HG03439 (cell line): ENCODE results near the gene CACNG8.
"Not testable (repeated sequence)": the region's sequence is repeated elsewhere in the genome, so short reads cannot be mapped to it uniquely, and the experiment has no call there.

Source experiments
- ATAC-seq: cut with Tn5 transposase; IDR thresholded peaks from one replicate; pipeline ENCODE4 v1.9.1; 2021; ENCODE audit warnings: mild to moderate bottlenecking, moderate library complexity; ENCODE audit not compliant: unreplicated experiment

Gene CACNG8

DNA sequence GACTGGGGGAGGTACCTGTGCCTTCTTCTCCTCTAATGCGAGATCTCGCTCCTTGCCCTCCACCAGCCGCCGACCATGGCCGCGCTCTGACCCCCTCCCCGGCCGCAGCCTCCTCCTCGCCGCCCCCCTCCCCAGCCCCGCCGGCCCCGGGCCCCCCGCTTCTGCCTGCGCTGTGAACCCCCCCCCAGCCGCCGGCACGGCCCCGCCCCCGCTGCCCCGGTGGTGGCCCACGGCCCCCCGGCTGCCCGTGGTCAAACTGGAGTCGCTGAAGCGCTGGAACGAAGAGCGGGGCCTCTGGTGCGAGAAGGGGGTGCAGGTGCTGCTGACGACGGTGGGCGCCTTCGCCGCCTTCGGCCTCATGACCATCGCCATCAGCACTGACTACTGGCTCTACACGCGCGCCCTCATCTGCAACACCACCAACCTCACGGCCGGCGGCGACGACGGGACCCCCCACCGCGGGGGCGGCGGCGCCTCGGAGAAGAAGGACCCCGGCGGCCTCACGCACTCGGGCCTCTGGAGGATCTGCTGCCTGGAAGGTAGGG lies at the start of gene CACNG8:
Gene CACNG8 (plus strand): TSS at position 51 of the 545 bp plus-strand sequence.
- ATAC-seq, result no peak

DNA sequence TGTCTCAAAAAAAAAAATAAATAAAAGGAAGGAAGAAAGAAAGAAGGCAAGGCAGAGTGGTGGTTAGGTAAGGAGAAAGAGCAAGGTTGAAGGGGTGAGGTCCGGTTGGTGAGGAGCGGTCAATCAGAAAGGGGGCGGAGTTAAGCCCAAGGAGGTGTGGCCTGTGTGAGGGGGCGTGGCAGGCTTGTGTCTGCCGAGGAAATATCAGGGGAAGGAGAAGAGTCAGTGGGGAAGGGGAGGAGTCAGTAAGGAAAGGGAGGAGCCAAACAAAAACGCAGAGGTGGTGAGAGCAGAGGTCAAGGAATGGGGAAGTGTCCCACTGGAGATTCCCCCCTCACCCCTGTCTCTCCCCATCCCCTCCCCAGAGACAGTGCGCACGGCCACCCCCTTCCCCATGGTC lies 47.7 kb upstream of the CACNG8 start:
- ATAC-seq, result no peak

DNA sequence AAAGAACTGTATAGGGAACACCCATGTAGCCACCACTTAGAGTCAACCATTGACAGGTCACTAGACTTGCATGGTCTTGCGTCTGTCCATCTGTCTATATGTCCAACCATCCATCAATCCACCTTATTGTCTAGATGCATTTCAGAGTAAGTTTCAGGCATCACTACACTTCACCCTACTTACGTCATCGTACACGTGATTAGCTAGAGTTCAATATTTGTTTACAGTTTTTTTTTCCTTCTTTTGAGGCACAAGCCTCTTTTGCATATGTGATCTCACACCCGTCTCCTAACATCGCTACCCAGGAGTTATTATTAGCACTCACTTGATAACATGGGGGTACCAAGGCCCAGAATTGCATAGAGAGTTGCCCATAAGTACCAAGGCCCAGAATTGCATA lies 46.7 kb upstream of the CACNG8 start:
- ATAC-seq, result no peak

DNA sequence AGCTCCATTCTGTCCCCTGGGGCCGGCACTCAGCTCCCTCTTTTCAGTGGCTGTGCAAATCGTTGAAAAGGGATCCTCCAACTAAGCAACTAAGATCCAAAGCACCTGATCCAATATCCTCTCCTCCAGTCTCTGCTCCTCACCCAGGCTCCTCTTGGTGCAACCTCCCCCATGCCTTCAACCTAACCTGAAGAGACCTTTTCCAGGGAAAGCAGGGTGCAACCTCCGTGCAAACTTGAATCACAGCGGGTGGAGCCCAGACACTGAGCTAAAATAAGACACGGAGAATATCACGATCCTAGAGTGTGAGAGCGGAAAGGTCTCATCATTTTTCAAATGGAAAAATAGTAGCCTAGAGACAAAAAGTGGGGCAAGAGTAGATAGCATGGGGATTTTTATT lies 45.4 kb upstream of the CACNG8 start:
- ATAC-seq, result no peak

DNA sequence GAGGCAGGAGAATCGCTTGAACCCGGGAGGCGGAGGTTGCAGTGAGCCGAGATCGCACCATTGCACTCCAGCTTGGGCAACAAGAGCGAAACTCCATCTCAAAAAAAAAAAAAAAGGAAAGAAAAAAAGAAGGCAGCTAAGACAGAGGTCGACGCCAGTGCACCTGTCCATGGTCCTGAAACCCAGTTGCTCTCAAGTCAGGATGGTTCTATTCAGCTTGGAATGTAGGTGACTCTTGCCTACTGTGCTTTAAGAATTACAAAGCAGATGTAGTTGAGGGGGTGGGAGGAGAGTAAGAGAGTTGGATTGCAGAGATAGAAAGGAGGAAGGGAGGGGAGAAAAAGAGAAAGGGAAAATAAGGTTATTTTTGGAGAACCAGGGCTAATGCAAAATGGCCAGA lies 35.0 kb upstream of the CACNG8 start:
- ATAC-seq, result no peak

DNA sequence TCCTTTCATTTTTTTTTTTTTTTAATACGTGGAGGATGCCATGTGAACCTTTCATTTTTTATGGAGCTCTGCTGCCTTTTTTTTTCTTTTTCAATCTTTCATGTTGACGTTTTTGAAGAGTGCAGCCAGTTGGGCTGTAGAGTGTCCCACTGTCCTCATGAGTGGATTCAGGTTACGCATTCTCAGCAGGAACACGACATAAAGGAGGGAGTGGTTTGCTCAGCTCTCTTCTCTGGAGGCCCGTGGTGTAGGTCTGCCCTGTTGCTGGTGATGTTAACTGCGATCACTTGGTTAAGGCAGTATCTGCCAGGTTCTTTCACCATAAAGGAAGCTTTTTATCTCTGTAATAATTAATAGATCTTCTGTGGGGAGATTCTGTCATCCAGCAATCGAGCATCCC lies 26.7 kb upstream of the CACNG8 start:
- ATAC-seq, result no peak

DNA sequence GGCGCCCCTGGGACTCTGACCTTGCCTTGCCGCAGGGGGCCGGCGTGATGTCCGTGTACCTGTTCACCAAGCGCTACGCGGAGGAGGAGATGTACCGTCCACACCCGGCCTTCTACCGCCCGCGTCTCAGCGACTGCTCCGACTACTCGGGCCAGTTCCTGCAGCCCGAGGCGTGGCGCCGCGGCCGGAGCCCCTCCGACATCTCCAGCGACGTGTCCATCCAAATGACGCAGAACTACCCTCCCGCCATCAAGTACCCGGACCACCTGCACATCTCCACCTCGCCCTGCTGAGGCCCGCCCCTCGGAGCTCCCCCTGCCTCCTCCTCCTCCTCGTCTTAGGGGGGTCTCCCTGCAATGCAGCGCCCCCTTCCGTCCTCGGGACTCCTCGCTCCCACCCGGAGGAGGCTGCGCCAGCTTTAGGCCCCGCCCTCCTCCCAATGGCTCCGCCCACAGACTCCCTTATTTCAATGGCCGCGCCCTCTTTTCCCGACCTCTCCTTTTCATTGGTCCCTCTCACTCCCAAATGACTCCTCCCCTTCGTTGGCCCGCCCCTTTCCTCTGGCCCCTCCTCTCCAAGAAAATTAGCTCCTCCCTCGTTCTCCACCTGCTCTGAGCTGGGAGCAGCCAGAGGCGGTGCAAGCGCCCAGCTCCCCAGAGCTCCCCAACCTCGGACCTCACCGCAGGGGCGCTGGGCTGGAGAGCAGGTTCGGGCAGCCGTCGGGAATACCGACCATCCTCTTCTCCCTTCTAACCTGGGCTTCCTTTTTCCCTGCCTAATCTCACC lies 20.5 kb upstream of the CACNG8 start:
- no peak for ATAC-seq

DNA sequence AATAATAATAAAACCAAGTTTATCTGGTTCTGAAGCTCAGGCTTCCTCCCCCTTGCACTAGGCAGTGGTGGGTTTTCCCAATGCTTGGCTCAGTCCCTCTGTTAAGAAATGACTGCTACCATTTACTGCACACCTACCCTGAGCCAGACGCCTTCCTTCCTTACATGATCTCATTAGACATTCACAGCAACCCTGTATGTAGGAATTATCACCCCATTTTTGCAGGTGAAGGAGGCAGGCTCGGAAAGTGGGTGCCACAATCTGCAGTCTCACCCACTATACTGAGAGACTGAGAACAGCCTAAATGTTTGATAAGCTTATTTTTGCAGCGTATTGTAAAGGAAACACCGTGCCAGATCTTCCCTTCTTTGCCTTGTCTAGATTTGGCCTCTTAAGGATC lies 18.3 kb upstream of the CACNG8 start:
- ATAC-seq, result no peak

DNA sequence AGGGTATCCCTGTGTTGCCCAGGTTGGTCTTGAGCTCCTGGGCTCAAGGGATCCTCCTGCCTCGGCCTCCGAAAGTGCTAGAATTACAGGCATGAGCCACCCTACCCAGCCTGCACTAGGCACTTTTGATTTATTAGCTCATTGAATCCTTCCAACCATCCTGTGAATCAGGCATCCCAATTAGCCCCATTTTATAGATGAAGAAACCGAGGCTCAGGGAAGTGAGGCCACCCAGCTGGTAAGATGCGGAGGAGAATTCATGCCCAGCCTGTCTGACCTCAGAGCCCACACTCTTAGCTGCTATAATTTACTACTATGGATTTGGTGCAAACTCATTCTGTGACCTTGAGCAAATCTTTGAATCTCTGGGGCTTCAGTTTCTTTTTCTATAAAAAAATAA lies 17.8 kb upstream of the CACNG8 start:
- no peak for ATAC-seq

DNA sequence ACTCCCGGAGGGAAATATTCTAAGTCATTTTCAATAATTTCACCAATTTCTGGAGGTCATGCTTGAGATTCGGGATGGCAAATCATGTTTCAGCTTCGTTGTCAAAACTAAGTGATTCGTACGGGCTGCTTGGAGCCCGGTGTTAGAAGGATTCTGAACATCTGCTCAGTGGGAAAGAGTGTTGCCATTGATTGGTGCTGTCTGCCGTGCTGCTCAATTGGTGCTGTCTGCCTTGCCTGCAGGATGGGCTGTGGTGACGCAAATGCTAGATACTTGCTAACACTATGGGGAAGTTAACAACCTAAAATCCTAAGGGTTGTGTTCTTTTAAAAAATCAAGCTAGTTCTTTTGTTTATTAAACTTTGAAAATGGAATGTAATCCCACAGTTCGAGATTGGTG lies 17.3 kb upstream of the CACNG8 start:
- no peak for ATAC-seq

DNA sequence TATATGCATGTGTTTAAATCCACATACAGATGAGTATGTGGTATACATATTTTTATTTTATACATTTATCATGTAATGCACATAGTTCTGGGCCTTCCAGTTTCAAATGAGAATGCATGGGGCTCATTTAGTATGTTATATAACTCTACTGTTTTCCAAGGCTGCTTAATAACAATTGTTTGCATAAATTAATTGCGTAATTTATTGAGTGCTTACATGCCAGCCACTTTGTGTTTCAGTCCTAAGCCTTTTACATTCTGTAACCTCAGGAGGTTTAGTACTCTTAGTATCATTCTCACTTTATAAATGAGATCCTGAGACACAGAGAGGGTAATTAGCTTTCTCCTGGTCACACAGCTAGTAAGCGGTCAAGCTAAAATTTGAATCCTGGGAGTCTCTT lies 16.7 kb upstream of the CACNG8 start:
- no peak for ATAC-seq

DNA sequence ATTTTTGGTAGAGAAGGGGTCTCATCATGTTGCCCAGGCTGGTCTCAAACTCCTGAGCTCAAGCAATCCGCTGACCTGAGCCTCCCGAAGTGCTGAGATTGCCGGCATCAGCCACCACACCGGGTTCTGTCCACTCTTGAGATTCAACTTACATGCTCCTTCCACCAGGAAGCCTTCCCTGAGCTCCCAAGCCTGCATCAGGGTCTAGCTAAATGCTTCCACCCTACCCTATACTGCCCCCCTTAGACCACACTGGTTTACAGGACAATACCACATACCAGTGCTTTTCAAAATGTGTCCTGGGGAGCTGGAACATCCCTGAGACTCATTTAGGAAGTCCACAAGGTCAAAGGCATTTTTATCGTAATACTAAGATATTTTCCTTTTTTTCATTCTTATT lies 15.1 kb upstream of the CACNG8 start:
- ATAC-seq, result no peak

DNA sequence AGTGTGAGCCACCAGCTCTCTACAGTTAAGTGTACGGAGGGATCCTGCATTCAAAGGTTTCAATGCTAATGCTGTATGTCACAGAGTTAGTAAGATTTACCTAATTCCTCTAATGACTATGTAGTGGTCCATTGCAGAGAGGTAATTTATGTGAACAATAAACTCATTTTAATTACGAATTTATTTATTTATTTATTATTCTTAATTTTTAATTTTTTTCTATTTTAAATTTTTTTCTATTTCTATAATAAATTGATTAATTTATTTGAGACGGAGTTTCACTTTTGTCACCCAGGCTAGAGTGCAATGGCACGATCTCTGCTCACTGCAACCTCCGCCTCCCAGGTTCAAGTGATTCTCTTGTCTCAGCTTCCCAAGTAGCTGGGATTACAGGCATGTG lies 14.1 kb upstream of the CACNG8 start:
- ATAC-seq, result not testable (repeated sequence)

DNA sequence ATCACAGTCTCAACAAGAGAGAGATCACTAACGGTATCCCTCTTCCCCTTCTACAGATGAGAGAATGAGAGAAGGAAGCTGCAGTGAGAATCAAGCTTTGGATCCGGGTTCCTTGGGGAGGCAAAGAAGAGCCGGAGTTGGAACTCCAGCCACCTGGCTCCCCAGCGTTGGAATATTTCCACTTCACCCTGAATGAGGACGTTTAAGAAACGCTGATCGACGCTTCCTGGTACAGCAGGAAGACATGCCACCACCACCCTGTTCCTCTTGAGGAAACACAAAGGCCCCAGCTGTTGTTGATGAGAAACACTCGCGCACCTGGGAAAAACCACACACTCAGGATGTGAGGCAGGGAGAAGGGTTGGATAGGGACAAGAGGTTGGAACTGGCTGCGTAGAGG lies 11.3 kb upstream of the CACNG8 start:
- ATAC-seq, result no peak

DNA sequence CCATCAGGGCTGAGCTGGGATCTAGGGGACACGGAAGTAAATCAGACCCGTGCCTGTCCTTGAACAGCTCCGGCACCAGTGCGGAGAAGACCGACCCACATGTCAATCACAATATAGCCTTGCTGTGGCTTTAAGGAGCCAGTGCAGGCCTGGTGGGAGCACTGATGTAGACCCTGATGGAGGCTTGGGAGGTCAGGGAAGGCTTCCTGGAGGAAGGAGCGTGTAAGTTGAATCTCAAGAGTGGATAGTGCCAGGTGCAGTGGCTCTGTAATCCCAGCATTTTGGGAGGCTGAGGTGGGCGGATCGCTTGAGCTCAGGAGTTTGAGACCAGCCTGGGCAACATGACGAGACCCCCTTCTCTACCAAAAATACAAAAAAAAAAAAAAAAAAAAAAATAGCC lies 10.8 kb upstream of the CACNG8 start:
- ATAC-seq, result no peak

DNA sequence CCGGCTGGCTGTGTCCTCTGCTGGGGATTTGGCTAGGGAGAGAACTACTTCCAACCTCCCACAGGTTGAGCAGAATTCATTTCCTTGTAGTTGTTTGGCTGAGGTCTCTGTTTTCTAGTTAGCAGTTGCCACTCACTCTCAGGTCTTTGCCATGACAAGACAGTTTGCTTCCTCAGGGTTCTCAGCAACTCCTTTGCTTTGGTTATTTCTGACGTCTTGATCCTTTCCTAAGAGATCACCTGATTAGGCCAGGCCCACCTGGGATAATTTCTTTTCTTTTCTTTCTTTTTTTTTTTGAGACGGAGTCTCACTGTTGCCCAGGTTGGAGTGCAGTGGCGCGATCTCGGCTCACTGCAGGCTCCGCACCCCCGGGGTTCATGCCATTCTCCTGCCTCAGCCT lies 9.4 kb upstream of the CACNG8 start:
- ATAC-seq, result no peak

DNA sequence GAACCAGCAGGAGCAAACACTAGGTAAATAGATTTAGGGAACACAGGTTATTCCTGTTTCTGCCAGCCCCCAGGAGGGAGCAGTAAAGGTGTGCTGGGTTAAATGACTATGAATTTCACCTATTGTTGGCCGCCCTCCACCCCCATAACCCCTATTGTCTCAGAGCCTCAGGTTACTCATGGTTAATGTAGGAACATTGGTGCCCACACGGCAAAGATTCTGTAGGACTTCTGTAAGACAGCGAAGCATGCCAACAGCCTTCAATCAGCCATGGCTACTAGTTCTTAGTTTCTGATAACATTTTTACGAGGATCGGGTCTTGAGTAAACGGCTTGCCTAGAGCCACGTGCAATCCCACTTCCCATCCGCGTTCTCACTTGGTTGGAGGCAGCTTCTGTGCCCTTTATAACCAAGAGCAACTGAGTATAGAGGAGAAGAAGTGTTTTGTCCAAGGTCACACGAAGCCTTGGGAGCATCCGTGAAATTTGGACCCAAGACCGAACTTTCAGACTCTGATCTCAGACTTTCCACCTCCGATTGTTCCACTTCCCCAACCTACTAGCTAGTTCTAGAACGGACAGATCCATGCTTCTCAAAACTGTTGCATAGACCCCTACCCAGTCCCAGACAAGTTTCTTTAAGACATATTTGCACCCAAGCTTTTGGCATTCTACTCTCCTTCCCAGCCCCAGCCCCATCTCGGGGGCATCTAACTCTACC lies 5.1 kb upstream of the CACNG8 start:
- no peak for ATAC-seq

DNA sequence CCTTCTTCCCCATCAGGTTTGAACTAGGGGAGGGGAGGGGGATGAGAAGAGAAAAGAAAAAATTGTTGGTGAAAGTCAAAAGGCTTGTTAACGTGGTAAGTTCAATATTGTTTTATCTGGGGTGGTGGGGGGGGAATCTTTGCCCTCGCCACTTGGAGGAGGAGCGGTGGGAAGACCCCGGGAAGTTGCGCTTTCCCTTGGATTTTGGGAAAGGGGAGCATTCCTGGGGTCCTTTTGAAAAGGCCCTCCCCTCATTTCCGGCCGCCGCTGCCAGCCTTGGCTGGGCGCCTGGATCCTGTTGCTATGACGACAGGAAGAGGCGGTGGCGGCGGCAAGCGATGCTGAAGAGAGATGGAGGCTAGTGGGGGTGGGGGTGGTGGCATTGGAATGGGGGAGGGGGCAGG lies 4.6 kb upstream of the CACNG8 start:
- no peak for ATAC-seq

DNA sequence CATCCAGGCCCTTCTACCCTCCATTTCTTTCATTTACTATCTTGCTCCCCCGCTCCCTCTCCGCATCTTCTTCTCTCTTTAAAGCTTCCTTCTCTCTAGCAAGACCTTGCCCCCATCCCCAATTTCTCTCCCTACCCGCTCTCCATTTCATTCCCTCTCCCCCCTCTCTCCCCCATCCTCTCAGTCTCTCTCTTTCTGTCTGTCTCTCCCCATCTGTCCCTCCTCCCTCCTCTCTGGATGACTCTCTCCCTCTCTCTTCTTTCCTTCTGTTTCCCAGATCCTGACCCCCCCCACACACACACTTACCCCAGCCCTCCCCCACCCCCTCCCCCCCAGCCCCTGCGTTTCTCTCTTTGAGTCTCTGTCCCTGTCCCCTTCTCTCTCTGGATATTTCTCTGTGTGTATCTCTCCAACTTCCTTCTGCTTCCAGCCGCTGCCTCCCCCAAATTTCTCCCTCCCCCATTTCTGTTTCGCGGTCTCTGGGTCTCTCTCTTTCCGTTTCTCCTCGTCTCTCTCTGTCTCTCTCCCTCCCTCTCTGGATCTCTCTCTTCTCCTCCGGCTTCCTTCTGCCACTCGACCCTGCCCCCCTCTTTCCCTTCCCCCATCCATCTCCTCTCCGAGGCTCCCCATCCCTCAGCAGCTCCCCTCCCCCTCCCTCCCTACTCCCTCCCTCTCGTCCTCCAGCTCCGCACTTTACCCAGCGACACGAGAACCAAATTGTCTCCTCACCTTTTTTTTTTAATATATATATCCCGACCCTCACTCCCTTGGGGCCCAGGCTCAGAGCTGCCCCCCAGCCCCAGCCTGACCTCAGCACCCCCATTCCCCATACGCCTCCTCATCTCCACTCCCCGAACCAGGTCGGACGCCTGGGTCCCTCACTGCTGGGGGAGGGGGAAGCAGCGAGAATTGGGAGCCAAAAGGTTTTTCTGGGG lies 3.6 kb upstream of the CACNG8 start:
- no peak for ATAC-seq

DNA sequence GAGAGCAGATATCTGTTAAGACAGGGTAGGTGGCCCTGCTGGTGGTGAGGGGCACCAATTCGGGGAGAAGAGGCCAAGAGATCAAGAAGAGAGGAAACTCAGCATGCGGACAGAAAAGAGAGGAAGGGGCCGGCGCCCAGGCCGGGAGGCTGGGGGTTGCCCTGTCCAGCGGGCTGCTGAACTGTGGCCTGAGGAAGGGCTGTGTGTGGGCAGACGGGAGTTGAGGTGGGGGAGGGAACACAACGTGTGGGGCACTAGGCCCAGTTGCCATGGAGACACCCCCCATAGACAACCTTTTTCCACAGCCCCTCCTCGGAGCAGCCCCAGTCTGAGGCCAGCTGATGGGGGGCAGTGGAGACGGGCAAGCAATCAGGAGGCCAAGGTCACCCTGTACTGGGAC lies 2.5 kb upstream of the CACNG8 start:
- no peak for ATAC-seq

DNA sequence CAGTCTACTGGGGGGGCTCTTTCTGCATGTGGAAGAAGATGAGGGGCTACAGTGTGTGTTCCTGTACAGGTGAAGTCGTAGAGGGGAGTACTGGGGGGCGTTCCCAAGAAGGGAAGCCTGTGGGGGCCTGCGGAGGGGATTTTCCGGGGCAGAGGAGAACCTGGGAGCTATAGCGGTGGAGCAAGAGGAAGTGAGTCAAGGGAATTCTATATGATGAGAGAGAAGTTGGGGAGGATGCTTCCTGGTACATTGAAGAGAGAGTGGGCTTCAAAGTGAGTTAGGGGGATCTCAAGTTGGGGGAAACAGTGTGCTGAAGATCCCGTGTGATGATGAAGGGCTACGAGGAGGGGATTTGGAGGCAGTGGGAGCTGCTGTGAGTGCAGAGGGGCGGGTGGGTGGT lies 1.9 kb upstream of the CACNG8 start:
- ATAC-seq, result no peak
